GM18861 (cell line): Measurements from ENCODE around the gene SLC16A12.
"Not testable (repeated sequence)": the region's sequence is repeated elsewhere in the genome, so short reads cannot be mapped to it uniquely, and the experiment has no call there.

ENCODE experiments used
- ATAC-seq: cut with Tn5 transposase; IDR thresholded peaks from one replicate; pipeline ENCODE4 v1.9.1; 2021; ENCODE audit not compliant: unreplicated experiment

Gene SLC16A12

DNA sequence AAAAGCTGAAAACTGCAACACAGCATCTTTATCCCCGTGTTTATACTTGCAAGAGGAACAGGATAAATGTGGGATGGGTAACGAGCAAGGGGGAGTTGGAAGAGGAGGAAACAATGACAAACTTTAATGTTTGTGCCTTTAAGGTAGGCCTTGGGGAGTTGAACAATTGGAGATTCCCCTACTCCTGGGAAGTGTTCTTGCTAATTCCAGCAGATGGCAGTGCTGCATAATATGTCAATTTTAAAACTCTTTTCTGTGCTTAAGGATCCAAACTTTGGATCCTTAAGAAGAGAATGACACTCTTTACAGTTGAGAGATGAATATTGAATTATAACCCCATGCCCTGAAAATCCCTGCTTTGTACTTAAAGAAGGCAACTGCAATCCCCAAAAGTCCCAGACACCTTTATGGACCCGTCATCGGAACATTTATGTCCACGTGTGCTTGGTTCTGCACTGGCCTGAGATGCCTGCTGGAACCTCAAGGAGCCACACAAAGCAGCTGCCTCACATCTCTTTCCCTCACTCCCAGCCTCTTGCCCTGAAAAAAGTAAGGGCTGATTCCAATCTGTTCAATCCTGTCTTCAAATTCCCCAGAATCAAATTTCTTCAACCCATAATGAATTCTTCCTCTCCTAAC lies 109.0 kb downstream of the SLC16A12 start:
- no peak for ATAC-seq

DNA sequence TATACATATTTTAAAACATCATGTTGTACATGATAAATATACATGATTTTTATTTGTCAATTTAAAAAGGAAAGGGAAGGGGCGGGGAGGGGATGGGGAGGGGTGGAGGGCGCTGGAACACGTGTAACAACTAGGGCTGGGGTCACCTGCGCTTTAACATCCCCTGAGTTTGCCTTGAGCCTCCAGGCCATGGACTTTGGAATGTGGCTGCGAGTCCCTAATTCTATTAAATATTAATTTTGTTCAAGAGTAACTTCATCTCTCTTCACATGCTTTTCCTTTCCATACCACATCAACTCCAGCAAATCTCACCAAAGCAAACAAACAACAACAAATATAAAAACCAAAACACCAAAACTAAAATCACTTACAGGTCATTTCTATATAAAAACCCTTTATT lies 110.4 kb downstream of the SLC16A12 start:
- no peak for ATAC-seq

DNA sequence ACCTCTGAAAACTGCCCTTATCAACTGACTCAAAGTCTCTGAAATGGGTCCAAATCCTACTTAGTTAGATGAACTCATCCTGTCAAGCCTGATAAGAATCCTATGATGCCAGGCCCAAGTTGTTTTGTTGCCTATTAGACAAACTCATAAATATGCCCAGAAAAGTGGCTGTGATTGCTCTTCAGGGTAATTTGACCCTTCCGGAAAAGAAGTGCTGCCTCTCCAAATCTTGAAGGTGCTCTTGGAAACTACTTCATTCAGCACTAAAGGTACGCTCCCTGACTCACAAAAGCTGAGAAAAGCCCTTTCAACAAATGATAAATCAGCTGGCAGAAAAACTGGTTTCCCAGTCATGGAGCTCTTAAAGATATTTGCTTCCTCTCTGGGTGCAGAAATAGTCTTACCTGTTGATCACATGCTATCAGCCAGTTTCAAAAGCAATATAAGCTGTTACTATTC lies 114.3 kb downstream of the SLC16A12 start:
- ATAC-seq, result no peak

DNA sequence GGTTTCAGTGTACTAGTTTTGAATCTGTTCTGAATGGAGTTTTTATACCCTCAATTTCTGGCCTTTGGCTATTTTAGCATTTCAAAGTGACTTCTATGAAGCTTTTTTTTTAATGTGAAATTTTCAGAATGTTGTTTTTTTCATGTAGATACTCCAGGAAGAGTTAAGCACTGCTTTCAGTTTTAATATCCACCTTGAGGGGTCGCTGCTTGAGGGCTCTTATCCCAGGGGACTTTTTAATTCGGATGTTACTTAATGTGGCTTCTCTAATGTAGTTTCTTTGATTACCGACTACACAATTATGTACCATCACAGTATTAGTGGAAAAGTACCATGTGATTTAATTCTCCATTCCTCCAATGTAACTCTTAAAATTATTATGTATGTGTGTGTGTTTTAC lies 115.8 kb downstream of the SLC16A12 start:
- no peak for ATAC-seq

DNA sequence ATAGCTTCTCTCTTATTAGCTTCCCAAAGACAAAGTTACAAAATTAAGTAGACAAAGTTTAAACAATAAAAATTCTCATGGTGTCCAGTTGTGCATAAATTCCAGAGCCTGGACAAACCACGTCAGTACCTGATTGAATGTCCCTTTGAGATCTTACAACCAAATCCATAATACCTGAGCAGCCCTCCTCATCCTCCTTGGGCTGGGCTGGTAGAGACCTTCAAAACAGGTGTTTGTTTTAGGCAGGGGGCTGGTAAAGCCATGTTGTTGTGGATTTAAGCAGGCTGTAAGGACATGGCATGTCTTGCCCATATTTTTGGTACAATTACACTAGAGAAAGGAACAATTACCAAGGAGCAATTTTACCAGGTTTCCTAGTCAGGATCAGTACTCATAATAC lies 118.9 kb downstream of the SLC16A12 start:
- ATAC-seq, result no peak

DNA sequence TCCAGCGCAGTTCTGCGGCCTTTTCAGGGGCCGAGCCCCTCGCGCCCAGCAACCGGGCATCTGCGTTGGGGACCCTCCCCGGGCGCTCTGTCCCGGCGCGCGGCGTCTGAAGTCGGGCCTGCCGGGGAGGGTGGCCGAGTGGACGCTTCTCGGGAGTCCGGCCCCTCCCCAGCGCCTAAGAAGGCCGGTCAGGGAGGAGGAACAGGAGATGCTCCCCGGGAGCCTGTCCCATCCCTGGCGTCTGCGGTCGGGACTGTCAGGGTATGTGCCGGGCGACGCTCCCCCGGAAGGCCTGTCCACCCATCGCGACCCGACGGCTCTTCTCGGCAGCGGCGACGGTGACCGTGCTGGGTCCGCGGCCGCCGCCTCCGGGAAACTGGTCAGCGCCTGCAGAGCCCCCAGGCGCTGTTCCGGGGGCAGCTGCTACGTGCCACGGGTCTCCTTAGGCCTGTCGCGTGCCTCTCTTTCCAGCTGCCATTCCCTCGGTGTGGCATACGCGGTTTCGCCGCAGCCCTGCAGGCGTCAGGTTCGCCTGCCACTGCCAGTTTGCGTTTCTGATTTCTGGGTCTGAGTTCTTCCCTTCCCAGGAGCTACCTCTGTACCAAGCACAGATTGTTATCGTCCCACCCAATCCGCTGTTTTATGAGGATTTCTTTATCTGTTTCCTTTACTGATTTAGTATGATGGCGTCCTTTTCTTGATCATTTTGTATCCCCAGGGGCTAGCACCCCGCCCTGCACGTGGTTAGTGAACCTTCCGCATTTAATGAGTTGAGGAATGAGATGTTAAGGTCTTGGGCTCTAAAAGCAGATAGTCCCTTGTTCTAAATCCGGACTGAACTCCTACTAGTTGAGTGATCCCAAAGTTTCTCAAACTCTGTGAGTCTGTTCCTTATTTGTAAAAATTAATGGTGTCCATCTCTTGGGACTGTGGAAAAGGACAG lies 120.2 kb downstream of the SLC16A12 start:
- ATAC-seq, result peak; percentile 27

DNA sequence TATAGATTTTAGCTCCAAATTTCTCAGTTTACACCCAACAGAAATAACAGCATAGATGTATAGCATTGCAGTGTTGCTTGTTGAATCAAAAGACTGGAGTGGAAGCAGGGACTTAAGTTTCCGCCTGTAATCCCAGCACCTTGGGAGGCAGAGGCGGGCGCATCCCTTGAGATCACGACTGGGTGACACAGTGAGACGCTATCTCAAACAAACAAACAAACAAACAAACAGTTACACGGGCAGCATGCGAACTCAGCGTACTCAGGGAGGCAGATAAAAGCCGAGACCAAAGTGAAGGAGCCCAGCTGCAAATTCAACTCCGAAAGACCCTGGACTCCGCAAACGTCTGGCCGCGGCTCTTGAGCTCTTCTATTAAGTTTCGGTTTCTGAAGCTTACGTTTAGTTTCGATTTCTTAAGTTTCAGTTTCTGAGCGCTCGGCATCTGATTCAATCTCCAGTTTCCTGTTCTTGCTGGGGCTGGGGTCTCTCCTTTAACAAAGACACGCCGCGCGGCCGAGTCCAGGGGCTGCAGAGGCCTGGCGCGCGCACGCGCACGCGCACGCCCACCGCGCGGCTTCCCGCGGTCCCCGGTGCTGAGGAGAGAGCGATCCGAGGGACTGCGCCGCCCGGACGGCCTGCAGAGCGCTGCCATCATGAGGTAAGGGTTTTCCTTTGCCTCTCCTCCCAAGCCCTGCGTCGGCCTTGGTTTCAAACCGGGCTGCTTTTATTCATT lies 121.1 kb downstream of the SLC16A12 start, which contains the start of gene IFIT5:
TSS of gene IFIT5 (plus strand) at position 423 of the 733 bp plus-strand sequence. CDS start at position 654, 231 bp downstream.
- ATAC-seq, result peak; percentile 64

DNA sequence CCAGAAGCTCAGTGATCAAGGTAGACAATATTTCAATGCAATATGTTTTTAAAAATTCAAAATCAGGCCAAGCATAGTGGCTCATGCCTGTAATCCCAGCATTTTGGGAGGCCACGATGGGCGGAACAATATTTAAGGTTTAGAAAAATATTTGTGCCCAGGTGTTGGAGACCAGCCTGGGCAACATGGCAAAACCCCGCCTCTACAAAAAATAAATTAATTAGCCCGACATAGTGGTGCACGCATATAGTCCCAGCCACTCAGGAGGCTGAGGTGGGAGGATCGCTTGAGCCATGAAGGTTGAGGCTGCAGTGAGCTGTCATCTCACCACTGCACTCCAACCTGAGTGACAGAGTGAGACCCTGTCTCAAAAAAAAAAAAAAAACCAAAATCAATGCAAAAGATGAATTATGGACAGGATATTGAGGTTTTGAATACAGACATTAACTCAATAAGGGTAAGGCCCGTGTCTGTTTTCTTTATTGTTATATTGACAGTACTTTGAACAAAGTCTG lies 121.9 kb downstream of the SLC16A12 start:
- no peak for ATAC-seq

DNA sequence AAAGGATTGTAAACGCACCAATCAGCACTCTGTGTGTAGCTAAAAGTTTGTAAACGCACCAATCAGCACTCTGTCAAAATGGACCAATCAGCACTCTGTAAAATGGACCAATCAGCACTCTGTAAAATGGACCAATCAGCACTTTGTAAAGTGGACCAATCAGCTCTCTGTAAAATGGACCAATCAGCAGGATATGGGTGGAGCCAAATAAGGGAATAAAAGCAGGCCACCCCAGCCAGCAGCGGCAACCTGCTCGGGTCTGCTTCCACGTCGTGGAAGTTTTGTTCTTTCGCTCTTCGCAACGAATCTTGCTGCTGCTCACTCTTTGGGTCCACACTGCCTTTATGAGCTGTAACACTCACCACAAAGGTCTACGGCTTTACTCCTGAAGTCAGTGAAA lies 123.1 kb downstream of the SLC16A12 start:
- ATAC-seq, result not testable (repeated sequence)

DNA sequence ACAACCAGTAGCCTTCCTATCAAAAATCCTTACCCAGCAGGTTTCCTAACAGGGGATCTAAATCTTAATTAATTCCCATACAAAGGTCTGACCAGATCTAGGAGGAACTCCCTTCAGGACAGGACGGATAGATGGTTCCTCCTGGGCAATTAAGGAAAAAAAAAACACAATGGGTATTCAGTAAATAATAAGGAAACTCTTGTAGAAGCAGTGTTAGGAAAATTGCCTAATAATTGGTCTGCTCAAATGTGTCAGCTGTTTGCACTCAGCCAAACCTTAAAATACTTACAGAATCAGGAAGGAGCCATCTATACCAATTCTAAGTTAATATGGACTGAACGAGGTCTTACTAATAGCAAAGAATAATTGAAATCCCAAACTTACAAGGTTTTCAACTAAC lies 124.3 kb downstream of the SLC16A12 start:
- not testable (repeated sequence) for ATAC-seq

DNA sequence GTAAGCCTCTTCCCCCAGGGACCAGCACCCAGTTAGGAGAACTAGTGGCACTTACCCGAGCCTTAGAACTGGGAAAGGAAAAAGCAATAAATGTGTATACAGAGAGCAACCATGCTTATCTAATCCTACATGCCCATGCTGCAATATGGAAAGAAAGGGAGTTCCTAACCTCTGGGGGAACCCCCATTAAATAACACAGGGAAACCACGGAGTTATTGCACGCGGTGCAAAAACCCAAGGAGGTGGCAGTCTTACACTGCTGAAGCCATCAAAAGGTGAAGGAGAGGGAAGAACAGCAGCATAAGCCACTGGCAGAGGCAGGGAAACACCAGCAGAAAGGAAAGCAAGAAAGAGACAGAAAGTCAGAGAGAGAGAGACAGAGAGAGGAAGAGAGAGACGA lies 124.8 kb downstream of the SLC16A12 start:
- not testable (repeated sequence) for ATAC-seq

DNA sequence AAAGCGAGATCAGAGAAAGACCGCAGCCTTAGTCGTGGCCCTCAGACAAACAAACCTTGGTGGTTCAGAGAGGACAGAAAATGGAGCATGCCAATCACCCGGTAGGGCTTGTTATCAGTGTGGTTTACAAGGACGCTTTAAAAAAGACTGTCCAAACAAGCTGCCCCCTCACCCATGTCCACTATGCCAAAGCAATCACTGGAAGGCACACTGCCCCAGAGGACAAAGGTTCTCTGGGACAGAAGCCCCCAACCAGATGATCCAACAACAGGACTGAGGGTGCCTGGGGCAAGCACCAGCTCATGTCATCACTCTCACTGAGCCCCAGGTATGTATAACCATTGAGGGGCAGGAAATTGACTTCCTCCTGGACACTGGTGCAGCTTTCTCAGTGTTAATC lies 126.1 kb downstream of the SLC16A12 start:
- ATAC-seq, result not testable (repeated sequence)

DNA sequence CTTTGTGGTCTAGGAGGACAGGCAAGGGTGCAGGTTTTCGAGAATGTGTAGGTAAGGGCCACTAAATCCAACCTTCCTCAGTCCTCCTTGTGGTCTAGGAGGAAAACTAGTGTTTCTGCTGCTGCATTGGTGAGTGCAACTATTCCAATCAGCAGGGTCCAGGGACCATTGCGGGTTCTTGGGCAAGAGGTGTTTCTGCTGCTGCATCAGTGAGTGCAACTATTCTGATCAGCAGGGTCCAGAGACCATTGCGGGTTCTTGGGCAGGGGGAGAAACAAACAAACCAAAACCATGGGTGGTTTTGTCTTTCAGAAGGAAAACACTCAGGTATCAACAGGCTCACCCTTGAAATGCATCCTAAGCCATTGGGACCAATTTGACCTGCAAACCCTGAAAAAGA lies 127.6 kb downstream of the SLC16A12 start:
- not testable (repeated sequence) for ATAC-seq

DNA sequence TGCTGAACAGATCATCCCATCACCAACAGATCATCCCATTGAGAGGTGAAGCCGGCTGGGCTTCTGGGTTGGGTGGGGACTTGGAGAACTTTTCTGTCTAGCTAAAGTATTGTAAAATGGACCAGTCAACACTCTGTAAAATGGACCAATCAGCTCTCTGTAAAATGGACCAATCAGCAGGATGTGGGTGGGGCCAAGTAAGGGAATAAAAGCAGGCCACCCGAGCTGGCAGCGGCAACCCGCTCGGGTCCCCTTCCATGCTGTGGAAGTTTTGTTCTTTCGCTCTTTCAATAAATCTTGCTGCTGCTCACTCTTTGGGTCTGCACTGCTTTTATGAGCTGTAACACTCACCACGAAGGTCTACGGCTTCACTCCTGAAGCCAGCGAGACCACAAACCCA lies 129.2 kb downstream of the SLC16A12 start:
- ATAC-seq, result not testable (repeated sequence)

DNA sequence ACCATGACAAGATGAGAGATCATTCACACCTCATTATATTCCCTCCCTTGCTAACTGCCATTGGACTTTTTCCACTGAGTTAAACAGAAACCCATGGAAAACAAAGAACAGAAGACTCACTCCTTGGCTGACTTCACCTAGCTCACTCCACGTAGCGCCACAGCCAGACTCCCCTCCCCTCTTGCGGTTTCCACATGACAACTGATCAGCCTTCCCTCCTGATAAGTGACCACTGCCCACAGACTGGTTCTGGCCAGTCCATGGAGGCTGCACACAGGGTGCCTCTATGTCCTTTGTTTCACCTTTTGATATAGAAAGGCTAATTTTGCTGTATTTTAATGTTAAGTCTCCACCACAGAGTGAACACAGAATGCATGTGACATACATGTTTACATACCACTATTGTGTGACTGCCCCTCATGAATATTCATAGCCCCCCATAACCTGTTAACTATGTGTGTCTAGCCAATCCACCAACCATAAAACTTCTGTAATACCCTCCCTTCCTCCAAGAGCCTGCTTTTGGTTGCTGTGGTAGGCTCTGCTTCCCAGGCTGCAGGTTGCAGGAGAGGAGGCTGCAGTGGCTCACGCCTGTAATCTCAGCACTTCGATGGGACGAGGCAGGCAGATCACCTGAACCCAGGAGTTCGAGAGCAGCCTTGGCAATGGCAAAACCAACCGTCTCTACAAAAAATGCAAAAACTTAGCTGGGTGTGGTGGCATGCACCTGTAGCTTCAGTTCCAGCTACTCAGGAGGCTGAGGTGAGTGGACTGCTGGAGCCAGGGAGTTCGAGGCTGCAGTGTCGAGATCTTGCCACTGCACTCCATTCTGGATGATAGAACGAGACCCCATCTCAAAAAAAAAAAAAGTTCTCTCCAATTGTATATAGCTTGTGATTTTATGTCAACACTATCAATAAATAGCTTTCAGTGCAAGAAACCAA lies 131.0 kb downstream of the SLC16A12 start:
- no peak for ATAC-seq

DNA sequence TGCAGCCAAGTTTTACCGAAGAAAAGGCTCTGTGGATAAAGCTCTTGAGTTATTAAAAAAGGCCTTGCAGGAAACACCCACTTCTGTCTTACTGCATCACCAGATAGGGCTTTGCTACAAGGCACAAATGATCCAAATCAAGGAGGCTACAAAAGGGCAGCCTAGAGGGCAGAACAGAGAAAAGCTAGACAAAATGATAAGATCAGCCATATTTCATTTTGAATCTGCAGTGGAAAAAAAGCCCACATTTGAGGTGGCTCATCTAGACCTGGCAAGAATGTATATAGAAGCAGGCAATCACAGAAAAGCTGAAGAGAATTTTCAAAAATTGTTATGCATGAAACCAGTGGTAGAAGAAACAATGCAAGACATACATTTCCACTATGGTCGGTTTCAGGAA lies 132.4 kb downstream of the SLC16A12 start:
- ATAC-seq, result no peak

DNA sequence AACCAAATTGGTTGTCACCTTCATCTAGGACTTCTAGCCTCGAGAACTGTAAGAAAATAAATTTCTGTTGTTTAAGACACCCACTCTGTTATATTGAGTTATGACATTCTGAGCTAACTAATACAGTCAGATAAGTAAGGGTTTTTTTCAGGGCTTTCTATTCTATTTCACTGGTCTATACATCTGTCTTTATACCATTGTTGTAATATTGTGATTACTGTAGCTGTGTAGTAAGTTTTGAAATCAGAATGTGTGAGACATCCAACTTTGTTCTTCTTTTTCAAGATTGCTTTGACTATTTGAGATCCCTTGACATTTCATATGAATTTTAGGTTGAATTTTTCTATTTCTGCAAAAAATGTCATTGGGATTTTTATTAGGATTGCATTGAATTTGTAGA lies 135.4 kb downstream of the SLC16A12 start:
- no peak for ATAC-seq

DNA sequence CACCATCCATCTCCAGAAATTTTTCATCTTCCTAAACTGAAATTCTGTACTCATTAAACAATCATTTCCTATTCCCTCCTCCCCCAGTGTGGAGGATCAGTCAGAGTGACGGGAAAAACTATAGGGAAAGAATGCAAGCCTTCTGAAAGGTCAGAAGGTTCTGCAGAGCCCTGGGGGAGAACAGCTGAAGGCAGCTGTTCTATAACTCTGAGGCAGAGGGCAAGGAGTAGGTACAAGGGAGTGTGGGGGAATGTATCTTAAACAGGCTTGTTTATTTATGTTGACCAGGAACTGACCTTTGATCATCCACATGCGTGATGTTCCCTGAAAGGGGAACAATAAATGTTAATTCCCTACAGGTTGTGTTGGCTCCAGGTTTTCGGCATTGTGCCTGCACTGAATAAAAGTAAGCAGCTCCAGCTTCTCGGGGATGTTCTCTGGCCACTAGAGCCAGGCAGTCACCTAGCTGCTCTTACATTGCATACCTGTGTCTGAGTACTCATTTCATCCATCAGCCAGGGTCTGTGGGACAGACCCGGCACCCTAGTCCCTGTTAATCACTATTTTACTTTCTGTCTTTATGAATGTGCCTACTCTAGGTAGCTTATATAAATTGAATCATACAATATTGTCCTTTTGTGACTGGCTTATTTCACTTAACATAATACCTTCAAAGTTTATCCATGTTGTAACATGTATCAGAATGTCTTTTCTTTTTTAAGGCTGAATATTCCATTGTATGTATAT lies 137.2 kb downstream of the SLC16A12 start:
- no peak for ATAC-seq

DNA sequence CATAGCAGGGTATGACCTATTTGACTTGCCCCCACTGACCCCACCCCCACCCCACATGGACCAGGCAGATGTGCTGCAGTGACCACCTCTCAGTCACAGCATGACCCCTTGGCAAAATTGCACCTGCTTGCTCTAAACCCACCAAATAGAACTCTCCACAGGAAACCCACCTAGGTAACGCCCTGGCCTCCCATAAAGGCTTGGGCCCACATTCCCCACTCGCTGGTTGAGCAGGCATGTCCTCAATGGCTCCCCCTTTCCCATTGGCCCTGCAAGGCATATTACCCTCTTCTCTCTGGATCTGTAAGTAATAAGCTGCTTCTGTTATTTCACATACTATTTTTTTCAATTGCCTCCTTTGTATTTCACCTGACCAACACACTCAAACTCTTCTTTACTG lies 140.3 kb downstream of the SLC16A12 start:
- ATAC-seq, result no peak
